A549 (cell line): ENCODE measurements around the gene MLLT3. TPM values are rescaled to one million over a fixed set of nuclear protein-coding genes. Genes with fewer than 3 reads are reported as not detected.

Source experiments
- ATAC-seq, 2 experiments: fragments of 200-7000 bp in 1 of 2; fragments of >200 bp in 1 of 2; cut with Nextera tagmentation in 1 of 2; cut with Tn5 transposase in 1 of 2; 3 replicates each; pipeline versions ENCODE4 v1.8.0 to v1.9.1; 2018 to 2020; ENCODE audit warnings: mild to moderate bottlenecking in 1 of 2, moderate library complexity in 1 of 2
- CTCF ChIA-PET: fragments of 300-600 bp; sonication (Branson Sonifier 250); formaldehyde crosslinking; extraction: SDS; loops from one replicate; lab custom pipeline; 2021; ENCODE audit warnings: antibody characterized with exemption, inconsistent platforms; lab: Yijun Ruan, JAX
- POLR2A ChIA-PET: fragments of 350-600 bp; formaldehyde crosslinking; extraction: SDS; loops from one replicate; lab custom pipeline; 2021; ENCODE audit warnings: antibody characterized with exemption, inconsistent platforms; lab: Yijun Ruan, JAX
- DNase-seq, 2 experiments: peaks; one replicate each; pipeline versions ENCODE4 v3.0.0 to v3.0.0-alpha.2; 2011 to 2016; ENCODE audit warnings: low read depth in 1 of 2, low spot score in 1 of 2
- FAIRE-seq: peaks from 2 replicates; lab custom pipeline; 2011; peaks lifted over from hg19 to GRCh38; lab: Jason Lieb, UNC
- H3K27ac ChIP-seq, 2 experiments: fragments of >200 bp; sonication (Bioruptor Twin); formaldehyde crosslinking; 3 replicates each; pipeline ENCODE4 v1.5.1; 2016 to 2017
- H3K4me1 ChIP-seq: fragments of >200 bp; sonication (Bioruptor Twin); formaldehyde crosslinking; 3 replicates; pipeline ENCODE4 v1.6.1; 2016
- H3K4me2 ChIP-seq: fragments of >200 bp; sonication (Bioruptor Twin); formaldehyde crosslinking; 3 replicates; pipeline ENCODE4 v1.6.1; 2016
- H3K4me3 ChIP-seq: fragments of >200 bp; sonication (Bioruptor Twin); formaldehyde crosslinking; 3 replicates; pipeline ENCODE4 v1.5.1; 2016
- H3K9me3 ChIP-seq: fragments of >200 bp; sonication (Bioruptor Twin); formaldehyde crosslinking; 3 replicates; pipeline ENCODE4 v1.6.1; 2016
- BHLHE40 ChIP-seq: IDR thresholded peaks from 2 replicates; pipeline ENCODE4 v1.6.1; 2012; ENCODE audit warnings: low read depth, low read length, inconsistent platforms
- CBX2 ChIP-seq: fragments of 200-600 bp; sonication (generic); IDR thresholded peaks from 2 replicates; pipeline ENCODE4 v1.6.1; 2016; ENCODE audit warnings: low read depth, mild to moderate bottlenecking, borderline replicate concordance
- EHF ChIP-seq: fragments of 250-450 bp; sonication (Bioruptor Pico); IDR thresholded peaks from 2 replicates; pipeline ENCODE4 v1.5.0; 2020; ENCODE audit warnings: mild to moderate bottlenecking
- EP300 ChIP-seq, 2 experiments: fragments of >200 bp; sonication (Bioruptor Twin); formaldehyde crosslinking; IDR thresholded peaks; 2 replicates in 1 of 2; 3 replicates in 1 of 2; pipeline ENCODE4 v1.6.1; 2016 to 2017
- FOSB ChIP-seq: fragments of 250-450 bp; sonication (Bioruptor Pico); IDR thresholded peaks from 2 replicates; pipeline ENCODE4 v1.5.0; 2020; ENCODE audit warnings: mild to moderate bottlenecking, moderate library complexity
- FOXS1 ChIP-seq: fragments of 250-450 bp; sonication (Bioruptor Pico); IDR thresholded peaks from 2 replicates; pipeline ENCODE4 v1.5.0; 2020; ENCODE audit warnings: mild to moderate bottlenecking, moderate library complexity
- JUN ChIP-seq, 2 experiments: fragments of >200 bp; sonication (Bioruptor Twin); formaldehyde crosslinking; IDR thresholded peaks; 2 replicates in 1 of 2; 3 replicates in 1 of 2; pipeline ENCODE4 v1.6.1; 2016 to 2017
- NFE2L2 ChIP-seq: fragments of 150-350 bp; conservative IDR thresholded peaks from 2 replicates; pipeline ENCODE4 v1.6.1; 2014; ENCODE audit warnings: low read length
- PHF8 ChIP-seq: fragments of 200-600 bp; sonication (generic); IDR thresholded peaks from 2 replicates; pipeline ENCODE4 v1.6.1; 2016; ENCODE audit warnings: low read depth, mild to moderate bottlenecking, antibody characterized with exemption, moderate library complexity, borderline replicate concordance
- RARB ChIP-seq: fragments of 250-450 bp; sonication (Bioruptor Pico); IDR thresholded peaks from 2 replicates; pipeline ENCODE4 v1.8.0; 2021; ENCODE audit warnings: mild to moderate bottlenecking, moderate library complexity
- RFX5 ChIP-seq: fragments of 450-650 bp; IDR thresholded peaks from 2 replicates; pipeline ENCODE4 v1.7.1; 2014; ENCODE audit warnings: antibody characterized with exemption, mild to moderate bottlenecking, moderate library complexity
- ZFP36 ChIP-seq: fragments of 450-650 bp; IDR thresholded peaks from 2 replicates; pipeline ENCODE4 v1.6.1; 2014; ENCODE audit warnings: borderline replicate concordance; ENCODE audit not compliant: partially characterized antibody
- ZNF302 ChIP-seq: fragments of 250-450 bp; sonication (Bioruptor Pico); IDR thresholded peaks from 2 replicates; pipeline ENCODE4 v1.9.0; 2021; ENCODE audit warnings: inconsistent platforms, mild to moderate bottlenecking, moderate library complexity
- ZSCAN20 ChIP-seq: fragments of 250-450 bp; sonication (Bioruptor Pico); IDR thresholded peaks from 2 replicates; pipeline ENCODE4 v1.8.0; 2022; ENCODE audit warnings: mild to moderate bottlenecking, moderate library complexity
- WGBS: methylation state at CpG from one replicate; pipeline ENCODE4 v1.1.6; 2017; ENCODE audit errors: missing lambda C conversion rate; 5-methylcytosine and 5-hydroxymethylcytosine counted together
- polyA plus RNA-seq, 4 experiments: library from polyadenylated mRNA; depleted of rRNA in 3 of 4; stranded (reverse); fragments of >200 nt; fragmentation: RNase III in 1 of 4; extraction: RNeasy Plus Mini Kit Qiagen cat#74134 plus additional on column Dnase treatment in 1 of 4; gene quantifications; 2 replicates in 3 of 4; 3 replicates in 1 of 4; pipeline ENCODE4 v1.2.3, GENCODE V29; 2011 to 2017
- TF ChIP-seq, protein P1 (sequence below): IDR thresholded peaks from 2 replicates; pipeline ENCODE4 v1.6.1; 2012
- TF ChIP-seq, protein P2 (sequence below): fragments of >200 bp; sonication (Bioruptor Twin); formaldehyde crosslinking; IDR thresholded peaks from 3 replicates; pipeline ENCODE4 v1.5.1; 2016
- TF ChIP-seq, protein P3 (sequence below): fragments of 250-450 bp; sonication (Bioruptor Pico); IDR thresholded peaks from 2 replicates; pipeline ENCODE4 v1.5.0; 2020; ENCODE audit warnings: low read depth, mild to moderate bottlenecking, moderate library complexity
- TF ChIP-seq, protein P4 (sequence below): fragments of >200 bp; sonication (Bioruptor Twin); formaldehyde crosslinking; IDR thresholded peaks from 2 replicates; pipeline ENCODE4 v1.6.1; 2016
- TF ChIP-seq, protein P5 (sequence below): IDR thresholded peaks from 2 replicates; pipeline ENCODE4 v1.6.1; 2012; ENCODE audit warnings: low read depth, borderline replicate concordance
- TF ChIP-seq, protein P6 (sequence below): fragments of >200 bp; sonication (Bioruptor Twin); formaldehyde crosslinking; IDR thresholded peaks from 3 replicates; pipeline ENCODE4 v1.6.1; 2016

The MLLT3 gene
- polyA plus RNA-seq, 2 of the 4 experiments (the other 2 are of a cell fraction): 14.3 to 47.6 TPM

DNA sequence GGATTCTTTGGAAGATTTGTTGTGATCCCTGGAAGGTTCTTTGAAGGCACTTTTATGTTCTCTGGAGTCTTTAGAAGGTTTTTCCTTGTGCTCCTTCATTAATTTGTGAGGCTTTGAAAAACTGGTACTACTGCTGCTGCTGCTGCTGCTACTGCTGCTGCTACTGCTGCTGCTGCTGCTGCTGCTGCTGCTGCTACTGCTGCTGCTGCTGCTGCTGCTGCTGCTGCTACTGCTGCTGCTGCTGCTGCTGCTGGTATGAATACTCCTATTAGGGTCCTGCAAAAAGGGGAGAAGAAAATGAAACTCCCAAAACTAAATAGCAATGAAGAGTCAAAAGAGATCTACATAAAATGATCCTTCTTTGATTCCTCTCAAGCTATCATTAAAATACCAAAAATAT lies 208.1 kb downstream of the MLLT3 start:
- FAIRE-seq: no peak

DNA sequence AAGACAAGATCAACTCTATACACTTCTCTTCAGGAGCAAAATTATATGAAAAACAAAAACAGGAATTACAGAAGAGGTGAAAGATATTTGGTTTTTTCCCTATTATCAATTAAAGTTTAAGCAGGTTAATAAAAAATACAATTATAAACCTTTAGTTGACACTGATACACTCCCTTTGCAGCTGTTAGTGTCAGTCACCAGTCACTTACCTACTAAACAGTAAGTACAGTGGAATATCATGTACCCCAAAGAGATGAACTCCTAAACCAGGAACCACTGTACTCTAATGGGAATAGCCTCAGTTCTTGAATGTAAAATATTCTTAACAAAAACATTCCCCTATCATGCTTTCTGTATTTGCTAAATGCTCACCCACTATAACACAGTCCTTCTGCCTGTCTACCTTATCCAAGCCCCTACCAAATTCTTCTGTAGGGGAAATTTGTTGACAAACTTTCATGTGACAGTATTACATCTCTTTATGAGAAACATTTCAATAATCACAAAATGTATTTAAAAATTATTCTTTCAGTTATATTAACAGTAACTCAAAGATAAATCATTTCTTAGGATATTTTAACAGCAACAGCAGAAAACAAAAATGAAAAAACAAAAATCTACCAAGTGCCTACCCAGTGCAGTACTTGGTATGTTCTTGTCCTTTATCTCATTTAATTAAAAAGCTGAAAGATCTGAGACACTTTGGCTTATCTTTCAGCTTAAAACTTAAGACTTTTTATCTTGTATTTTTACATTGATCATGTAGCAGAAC lies 212.8 kb downstream of the MLLT3 start:
- no peak for DNase-seq
- no peak overlapping the region for H3K4me3 ChIP-seq
- CTCF ChIA-PET: no interaction called here
- no peak overlapping the region for H3K4me2 ChIP-seq
- FAIRE-seq: no peak
- H3K9me3 ChIP-seq: no peaks in the 10 kb centered on the region
- TF ChIP-seq, protein P1, sequence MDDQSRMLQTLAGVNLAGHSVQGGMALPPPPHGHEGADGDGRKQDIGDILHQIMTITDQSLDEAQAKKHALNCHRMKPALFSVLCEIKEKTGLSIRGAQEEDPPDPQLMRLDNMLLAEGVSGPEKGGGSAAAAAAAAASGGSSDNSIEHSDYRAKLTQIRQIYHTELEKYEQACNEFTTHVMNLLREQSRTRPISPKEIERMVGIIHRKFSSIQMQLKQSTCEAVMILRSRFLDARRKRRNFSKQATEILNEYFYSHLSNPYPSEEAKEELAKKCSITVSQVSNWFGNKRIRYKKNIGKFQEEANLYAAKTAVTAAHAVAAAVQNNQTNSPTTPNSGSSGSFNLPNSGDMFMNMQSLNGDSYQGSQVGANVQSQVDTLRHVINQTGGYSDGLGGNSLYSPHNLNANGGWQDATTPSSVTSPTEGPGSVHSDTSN: no peak
- TF ChIP-seq EHF (CRISPR knock-in tag) (no peak), FOSB (CRISPR knock-in tag) (no peak), NFE2L2 (no peak), CBX2 (no peak)
- TF ChIP-seq, protein P2, sequence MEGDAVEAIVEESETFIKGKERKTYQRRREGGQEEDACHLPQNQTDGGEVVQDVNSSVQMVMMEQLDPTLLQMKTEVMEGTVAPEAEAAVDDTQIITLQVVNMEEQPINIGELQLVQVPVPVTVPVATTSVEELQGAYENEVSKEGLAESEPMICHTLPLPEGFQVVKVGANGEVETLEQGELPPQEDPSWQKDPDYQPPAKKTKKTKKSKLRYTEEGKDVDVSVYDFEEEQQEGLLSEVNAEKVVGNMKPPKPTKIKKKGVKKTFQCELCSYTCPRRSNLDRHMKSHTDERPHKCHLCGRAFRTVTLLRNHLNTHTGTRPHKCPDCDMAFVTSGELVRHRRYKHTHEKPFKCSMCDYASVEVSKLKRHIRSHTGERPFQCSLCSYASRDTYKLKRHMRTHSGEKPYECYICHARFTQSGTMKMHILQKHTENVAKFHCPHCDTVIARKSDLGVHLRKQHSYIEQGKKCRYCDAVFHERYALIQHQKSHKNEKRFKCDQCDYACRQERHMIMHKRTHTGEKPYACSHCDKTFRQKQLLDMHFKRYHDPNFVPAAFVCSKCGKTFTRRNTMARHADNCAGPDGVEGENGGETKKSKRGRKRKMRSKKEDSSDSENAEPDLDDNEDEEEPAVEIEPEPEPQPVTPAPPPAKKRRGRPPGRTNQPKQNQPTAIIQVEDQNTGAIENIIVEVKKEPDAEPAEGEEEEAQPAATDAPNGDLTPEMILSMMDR: no peak
- TF ChIP-seq, all 56 proteins: peak for 0
- peaks cover 17% of the 10 kb centered on the region; the same call in 2 of the 3 replicates for H3K4me1 ChIP-seq
- ATAC-seq: no peak
- POLR2A ChIA-PET: no interaction called here
- H3K27ac ChIP-seq: no peak overlapping the region

More for the DNA sequence above, 208.1 kb downstream of the MLLT3 start:
- no peak overlapping the region for H3K27ac ChIP-seq
- TF ChIP-seq BHLHE40 (no peak), ZFP36 (no peak)
- TF ChIP-seq, protein P3, sequence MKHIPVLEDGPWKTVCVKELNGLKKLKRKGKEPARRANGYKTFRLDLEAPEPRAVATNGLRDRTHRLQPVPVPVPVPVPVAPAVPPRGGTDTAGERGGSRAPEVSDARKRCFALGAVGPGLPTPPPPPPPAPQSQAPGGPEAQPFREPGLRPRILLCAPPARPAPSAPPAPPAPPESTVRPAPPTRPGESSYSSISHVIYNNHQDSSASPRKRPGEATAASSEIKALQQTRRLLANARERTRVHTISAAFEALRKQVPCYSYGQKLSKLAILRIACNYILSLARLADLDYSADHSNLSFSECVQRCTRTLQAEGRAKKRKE (CRISPR knock-in tag): no peak
- TF ChIP-seq, protein P4, sequence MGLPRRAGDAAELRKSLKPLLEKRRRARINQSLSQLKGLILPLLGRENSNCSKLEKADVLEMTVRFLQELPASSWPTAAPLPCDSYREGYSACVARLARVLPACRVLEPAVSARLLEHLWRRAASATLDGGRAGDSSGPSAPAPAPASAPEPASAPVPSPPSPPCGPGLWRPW: no peak
- no peaks in the 10 kb centered on the region for H3K4me1 ChIP-seq
- ATAC-seq: no peak
- ChIA-PET POLR2A (no interaction called here), CTCF (no interaction called here)
- H3K4me3 ChIP-seq: no peak overlapping the region
- no peak for DNase-seq
- no peak overlapping the region for H3K4me2 ChIP-seq
- H3K9me3 ChIP-seq: no peaks in the 10 kb centered on the region

DNA sequence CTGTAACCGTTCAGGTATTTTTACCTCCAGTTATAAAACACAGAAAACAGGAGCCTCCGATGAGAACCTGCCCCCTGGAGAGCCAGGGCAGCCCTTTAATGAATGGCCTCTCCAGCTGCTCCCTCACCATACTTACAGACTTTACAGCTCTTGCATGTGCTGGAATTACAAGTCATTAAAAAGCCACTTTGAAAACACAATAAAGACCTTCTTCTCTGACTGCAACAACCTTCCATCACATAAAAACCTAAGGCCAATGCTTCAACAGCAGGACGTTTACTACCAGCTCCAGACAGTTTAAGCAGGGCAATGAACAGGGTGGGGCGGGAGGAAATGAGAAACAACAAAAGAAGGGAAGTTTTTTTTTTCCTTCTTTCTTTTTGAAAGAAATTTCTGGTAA lies 213.8 kb downstream of the MLLT3 start:
- no peak overlapping the region for H3K4me2 ChIP-seq
- FAIRE-seq (no peak), DNase-seq (no peak), ATAC-seq (no peak)
- CTCF ChIA-PET: no interaction called here
- H3K4me1 ChIP-seq: peaks cover 17% of the 10 kb centered on the region; the same call in 2 of the 3 replicates
- POLR2A ChIA-PET: no interaction called here
- no peaks in the 10 kb centered on the region for H3K9me3 ChIP-seq
- WGBS: 73% methylated on average over 4 of the region's 4 CpGs
- H3K27ac ChIP-seq: no peak overlapping the region
- H3K4me3 ChIP-seq: no peak overlapping the region
- TF ChIP-seq PHF8 (no peak), FOSB (CRISPR knock-in tag) (no peak), ZSCAN20 (CRISPR knock-in tag) (no peak), RARB (CRISPR knock-in tag) (no peak), FOXS1 (CRISPR knock-in tag) (no peak), EP300 (IDR thresholded peaks at IDR 0.05) (no peak), JUN (IDR thresholded peaks at IDR 0.05) (no peak), ZNF302 (CRISPR knock-in tag) (no peak), RFX5 (no peak)
- TF ChIP-seq, protein P5, sequence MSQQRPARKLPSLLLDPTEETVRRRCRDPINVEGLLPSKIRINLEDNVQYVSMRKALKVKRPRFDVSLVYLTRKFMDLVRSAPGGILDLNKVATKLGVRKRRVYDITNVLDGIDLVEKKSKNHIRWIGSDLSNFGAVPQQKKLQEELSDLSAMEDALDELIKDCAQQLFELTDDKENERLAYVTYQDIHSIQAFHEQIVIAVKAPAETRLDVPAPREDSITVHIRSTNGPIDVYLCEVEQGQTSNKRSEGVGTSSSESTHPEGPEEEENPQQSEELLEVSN: no peak
- TF ChIP-seq, protein P6, sequence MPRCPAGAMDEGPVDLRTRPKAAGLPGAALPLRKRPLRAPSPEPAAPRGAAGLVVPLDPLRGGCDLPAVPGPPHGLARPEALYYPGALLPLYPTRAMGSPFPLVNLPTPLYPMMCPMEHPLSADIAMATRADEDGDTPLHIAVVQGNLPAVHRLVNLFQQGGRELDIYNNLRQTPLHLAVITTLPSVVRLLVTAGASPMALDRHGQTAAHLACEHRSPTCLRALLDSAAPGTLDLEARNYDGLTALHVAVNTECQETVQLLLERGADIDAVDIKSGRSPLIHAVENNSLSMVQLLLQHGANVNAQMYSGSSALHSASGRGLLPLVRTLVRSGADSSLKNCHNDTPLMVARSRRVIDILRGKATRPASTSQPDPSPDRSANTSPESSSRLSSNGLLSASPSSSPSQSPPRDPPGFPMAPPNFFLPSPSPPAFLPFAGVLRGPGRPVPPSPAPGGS: no peak
